Measurements from ENCODE around the gene AGAP9. TPM values are rescaled to one million over a fixed set of nuclear protein-coding genes. Genes with fewer than 3 reads are reported as not detected.

The AGAP9 gene
- polyA plus RNA-seq, 1 donor from 2014 or later: 12.0 TPM

DNA sequence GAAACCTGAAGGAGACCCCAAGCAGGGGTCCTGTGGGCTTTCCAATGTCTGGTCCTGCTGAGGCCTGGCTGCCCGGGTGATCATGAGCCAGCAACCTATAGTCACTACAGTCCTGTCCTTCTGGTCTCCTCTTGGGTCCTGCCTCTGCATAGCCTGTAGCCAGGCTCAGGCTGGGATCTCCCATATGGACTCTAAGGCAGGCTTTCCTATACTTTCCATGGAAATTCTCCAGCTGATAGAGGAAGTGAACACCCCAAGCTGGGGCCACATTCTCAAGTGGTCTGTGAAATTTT is 66.0 kb downstream of the AGAP9 start:
- H4K20me1 ChIP-seq (ENCODE audit: insufficient read depth): no peaks in the 10 kb centered on the region
- H3K9me2 ChIP-seq (ENCODE audit: insufficient read depth, low read length): no peaks in the 10 kb centered on the region
- no peak for TF ChIP-seq POLR2AphosphoS5 (IDR thresholded peaks at IDR 0.05)
- TF ChIP-seq SMC3 (conservative IDR thresholded peaks at IDR 0.05; ENCODE audit: poor library complexity): no peak
- TF ChIP-seq, protein P1, sequence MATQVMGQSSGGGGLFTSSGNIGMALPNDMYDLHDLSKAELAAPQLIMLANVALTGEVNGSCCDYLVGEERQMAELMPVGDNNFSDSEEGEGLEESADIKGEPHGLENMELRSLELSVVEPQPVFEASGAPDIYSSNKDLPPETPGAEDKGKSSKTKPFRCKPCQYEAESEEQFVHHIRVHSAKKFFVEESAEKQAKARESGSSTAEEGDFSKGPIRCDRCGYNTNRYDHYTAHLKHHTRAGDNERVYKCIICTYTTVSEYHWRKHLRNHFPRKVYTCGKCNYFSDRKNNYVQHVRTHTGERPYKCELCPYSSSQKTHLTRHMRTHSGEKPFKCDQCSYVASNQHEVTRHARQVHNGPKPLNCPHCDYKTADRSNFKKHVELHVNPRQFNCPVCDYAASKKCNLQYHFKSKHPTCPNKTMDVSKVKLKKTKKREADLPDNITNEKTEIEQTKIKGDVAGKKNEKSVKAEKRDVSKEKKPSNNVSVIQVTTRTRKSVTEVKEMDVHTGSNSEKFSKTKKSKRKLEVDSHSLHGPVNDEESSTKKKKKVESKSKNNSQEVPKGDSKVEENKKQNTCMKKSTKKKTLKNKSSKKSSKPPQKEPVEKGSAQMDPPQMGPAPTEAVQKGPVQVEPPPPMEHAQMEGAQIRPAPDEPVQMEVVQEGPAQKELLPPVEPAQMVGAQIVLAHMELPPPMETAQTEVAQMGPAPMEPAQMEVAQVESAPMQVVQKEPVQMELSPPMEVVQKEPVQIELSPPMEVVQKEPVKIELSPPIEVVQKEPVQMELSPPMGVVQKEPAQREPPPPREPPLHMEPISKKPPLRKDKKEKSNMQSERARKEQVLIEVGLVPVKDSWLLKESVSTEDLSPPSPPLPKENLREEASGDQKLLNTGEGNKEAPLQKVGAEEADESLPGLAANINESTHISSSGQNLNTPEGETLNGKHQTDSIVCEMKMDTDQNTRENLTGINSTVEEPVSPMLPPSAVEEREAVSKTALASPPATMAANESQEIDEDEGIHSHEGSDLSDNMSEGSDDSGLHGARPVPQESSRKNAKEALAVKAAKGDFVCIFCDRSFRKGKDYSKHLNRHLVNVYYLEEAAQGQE (IDR thresholded peaks at IDR 0.05; ENCODE audit: borderline replicate concordance): no peak
- TF ChIP-seq EP300 (conservative IDR thresholded peaks at IDR 0.05; ENCODE audit: poor library complexity, severe bottlenecking): no peak
- no peak for TF ChIP-seq TAF1 (IDR thresholded peaks at IDR 0.05; ENCODE audit: low read depth)
- TF ChIP-seq EZH2 (IDR thresholded peaks at IDR 0.05; ENCODE audit: borderline replicate concordance, insufficient read depth, low read length, poor library complexity, severe bottlenecking): no peak
- TF ChIP-seq, protein P2, sequence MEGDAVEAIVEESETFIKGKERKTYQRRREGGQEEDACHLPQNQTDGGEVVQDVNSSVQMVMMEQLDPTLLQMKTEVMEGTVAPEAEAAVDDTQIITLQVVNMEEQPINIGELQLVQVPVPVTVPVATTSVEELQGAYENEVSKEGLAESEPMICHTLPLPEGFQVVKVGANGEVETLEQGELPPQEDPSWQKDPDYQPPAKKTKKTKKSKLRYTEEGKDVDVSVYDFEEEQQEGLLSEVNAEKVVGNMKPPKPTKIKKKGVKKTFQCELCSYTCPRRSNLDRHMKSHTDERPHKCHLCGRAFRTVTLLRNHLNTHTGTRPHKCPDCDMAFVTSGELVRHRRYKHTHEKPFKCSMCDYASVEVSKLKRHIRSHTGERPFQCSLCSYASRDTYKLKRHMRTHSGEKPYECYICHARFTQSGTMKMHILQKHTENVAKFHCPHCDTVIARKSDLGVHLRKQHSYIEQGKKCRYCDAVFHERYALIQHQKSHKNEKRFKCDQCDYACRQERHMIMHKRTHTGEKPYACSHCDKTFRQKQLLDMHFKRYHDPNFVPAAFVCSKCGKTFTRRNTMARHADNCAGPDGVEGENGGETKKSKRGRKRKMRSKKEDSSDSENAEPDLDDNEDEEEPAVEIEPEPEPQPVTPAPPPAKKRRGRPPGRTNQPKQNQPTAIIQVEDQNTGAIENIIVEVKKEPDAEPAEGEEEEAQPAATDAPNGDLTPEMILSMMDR (IDR thresholded peaks at IDR 0.05; ENCODE audit: poor library complexity, severe bottlenecking): no peak
- TF ChIP-seq RAD21 (conservative IDR thresholded peaks at IDR 0.05): no peak
- TF ChIP-seq MXI1 (conservative IDR thresholded peaks at IDR 0.05; ENCODE audit: poor library complexity, severe bottlenecking): no peak
- no peaks in the 10 kb centered on the region for H3K36me3 ChIP-seq (ENCODE audit: insufficient read depth, low read length)
- no peak overlapping the region for H3K4me2 ChIP-seq (ENCODE audit: low read length)
- no peaks in the 10 kb centered on the region for H3K9me3 ChIP-seq (ENCODE audit: low read length)
- no peak overlapping the region for H2AFZ ChIP-seq (ENCODE audit: low read depth, low read length)
- H3F3A ChIP-seq (ENCODE audit: insufficient read depth, low read length, poor library complexity, severe bottlenecking): no peaks in the 10 kb centered on the region
- H3K27ac ChIP-seq (ENCODE audit: low read length): no peak overlapping the region
- no peaks in the 10 kb centered on the region for H3K79me2 ChIP-seq (replicated peaks; ENCODE audit: insufficient read depth, low read length)
- no peak overlapping the region for H3K9ac ChIP-seq (ENCODE audit: low read length)
- no peaks in the 10 kb centered on the region for H3K27me3 ChIP-seq (ENCODE audit: insufficient read depth, low read depth, low read length)
- H3K4me3 ChIP-seq (ENCODE audit: low read length): no peak overlapping the region

DNA sequence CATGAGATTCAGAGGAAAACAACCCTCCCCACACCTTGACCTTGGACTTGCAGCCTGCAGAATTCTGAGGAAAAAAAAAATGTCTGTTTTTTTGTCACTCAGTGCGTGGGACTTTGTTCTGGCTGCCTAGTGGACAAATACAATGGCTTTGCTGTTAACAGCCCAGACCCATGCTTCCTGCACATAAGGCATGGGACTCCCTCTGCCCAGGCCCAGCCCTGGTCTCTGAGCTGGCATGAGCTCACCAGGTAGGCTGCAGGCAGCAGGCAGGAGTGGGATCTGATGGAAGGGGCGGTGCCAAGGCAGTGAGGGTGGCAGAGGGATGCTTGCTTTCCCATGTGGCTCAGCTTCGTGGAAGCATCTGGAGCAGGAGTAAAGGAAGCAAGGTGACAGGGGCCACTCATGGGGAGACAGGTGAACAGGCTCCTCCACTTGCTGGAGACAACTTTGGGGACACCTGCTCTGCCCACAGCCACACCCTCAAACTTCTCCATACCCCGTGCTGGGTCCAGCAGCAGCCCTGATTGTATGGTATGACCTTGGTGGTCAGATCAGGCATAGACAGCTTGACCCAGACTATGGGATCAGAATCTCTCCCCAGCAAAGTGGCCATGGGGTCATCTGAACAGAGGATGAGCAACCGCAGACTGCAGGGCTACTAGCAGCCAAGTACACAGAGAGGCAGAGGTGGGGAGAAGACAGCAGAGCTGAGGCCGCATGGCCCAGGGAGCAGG is 66.5 kb downstream of the AGAP9 start:
- Histone ChIP-seq H3K9ac (ENCODE audit: low read length) (no peak overlapping the region), H3K27ac (ENCODE audit: low read length) (no peak overlapping the region), H3K36me3 (ENCODE audit: insufficient read depth, low read length) (no peaks in the 10 kb centered on the region), H4K20me1 (ENCODE audit: insufficient read depth) (no peaks in the 10 kb centered on the region), H3K27me3 (ENCODE audit: insufficient read depth, low read depth, low read length) (no peaks in the 10 kb centered on the region), H2AFZ (ENCODE audit: low read depth, low read length) (no peak overlapping the region), H3K4me2 (ENCODE audit: low read length) (no peak overlapping the region), H3K9me2 (ENCODE audit: insufficient read depth, low read length) (no peaks in the 10 kb centered on the region), H3K79me2 (replicated peaks; ENCODE audit: insufficient read depth, low read length) (no peaks in the 10 kb centered on the region), H3K9me3 (ENCODE audit: low read length) (no peaks in the 10 kb centered on the region), H3K4me3 (ENCODE audit: low read length) (no peak overlapping the region), H3F3A (ENCODE audit: insufficient read depth, low read length, poor library complexity, severe bottlenecking) (no peaks in the 10 kb centered on the region)
- TF ChIP-seq POLR2AphosphoS5 (IDR thresholded peaks at IDR 0.05) (no peak), RAD21 (conservative IDR thresholded peaks at IDR 0.05) (no peak), EZH2 (IDR thresholded peaks at IDR 0.05; ENCODE audit: borderline replicate concordance, insufficient read depth, low read length, poor library complexity, severe bottlenecking) (no peak), SMC3 (conservative IDR thresholded peaks at IDR 0.05; ENCODE audit: poor library complexity) (no peak), MXI1 (conservative IDR thresholded peaks at IDR 0.05; ENCODE audit: poor library complexity, severe bottlenecking) (no peak), TAF1 (IDR thresholded peaks at IDR 0.05; ENCODE audit: low read depth) (no peak)
- TF ChIP-seq, protein P2 (IDR thresholded peaks at IDR 0.05; ENCODE audit: poor library complexity, severe bottlenecking): no peak
- TF ChIP-seq, protein P1 (IDR thresholded peaks at IDR 0.05; ENCODE audit: borderline replicate concordance): no peak

Data from neural cell (in vitro differentiated cells).